Measurements from ENCODE around the gene NDFIP2. TPM values are rescaled to one million over a fixed set of nuclear protein-coding genes. Genes with fewer than 3 reads are reported as not detected.

Gene NDFIP2
- total and polyA plus RNA-seq, 10 donors = 2.1 to 27.3 (median 14.0) TPM

- Histone ChIP-seq H3K4me3 (no peak overlapping the region), H3K4me1 (peaks cover 3 to 41% (median 15%) of the 10 kb centered on the region in 6 donors), H3K27me3 (replicated peaks in 1 of 7) (peaks cover 0 to 41% (median 0%) of the 10 kb centered on the region in 7 donors), H3K9me3 (no peaks in the 10 kb centered on the region), H3K27ac (no peak overlapping the region), H3K36me3 (no peaks in the 10 kb centered on the region)
- intact Hi-C loops (cut with DNase I; ENCODE audit: low total_unique reads) = no loop called here
- no peak for DNase-seq
- TF ChIP-seq CTCF (IDR thresholded peaks at IDR 0.05 in 8 of 11, conservative IDR thresholded peaks at IDR 0.05 in 3 of 11) = no peak
- TF ChIP-seq POLR2AphosphoS5 (IDR thresholded peaks at IDR 0.05) = no peak
- TF ChIP-seq POLR2A (IDR thresholded peaks at IDR 0.05) = no peak
- 67 to 87% (median 79%) methylated on average over 4 of the region's 4 CpGs for WGBS, 5 donors
Measured at GRCh38 chr13:79485014-79485811, 4.3 kb downstream of the NDFIP2 start.

- no peak for DNase-seq
- Histone ChIP-seq H3K27me3 (replicated peaks in 1 of 7) (peaks cover 0 to 27% (median 0%) of the 10 kb centered on the region in 7 donors), H3K27ac (no peak overlapping the region), H3K4me3 (no peak overlapping the region), H3K36me3 (no peaks in the 10 kb centered on the region), H3K9me3 (no peaks in the 10 kb centered on the region), H3K4me1 (peaks cover 3 to 33% (median 11%) of the 10 kb centered on the region in 6 donors)
- TF ChIP-seq POLR2AphosphoS5 (IDR thresholded peaks at IDR 0.05) = no peak
- TF ChIP-seq POLR2A (IDR thresholded peaks at IDR 0.05) = no peak
- no peak for TF ChIP-seq CTCF (IDR thresholded peaks at IDR 0.05 in 8 of 11, conservative IDR thresholded peaks at IDR 0.05 in 3 of 11)
- intact Hi-C loops (cut with DNase I; ENCODE audit: low total_unique reads) = no loop called here
- WGBS, 5 donors = 89 to 94% (median 91%) methylated on average over 6 of the region's 6 CpGs
Measured at GRCh38 chr13:79486433-79487188, 5.7 kb downstream of the NDFIP2 start.

GRCh38 chr13:79490326-79490725 lies 9.4 kb downstream of the NDFIP2 start:
- Histone ChIP-seq H3K27me3 (replicated peaks in 1 of 7) (no peaks in the 10 kb centered on the region), H3K9me3 (no peaks in the 10 kb centered on the region), H3K36me3 (no peaks in the 10 kb centered on the region), H3K27ac (no peak overlapping the region), H3K4me3 (no peak overlapping the region), H3K4me1 (peaks cover 0 to 26% (median 2%) of the 10 kb centered on the region in 6 donors)
- TF ChIP-seq CTCF (IDR thresholded peaks at IDR 0.05 in 8 of 11, conservative IDR thresholded peaks at IDR 0.05 in 3 of 11) (no peak), POLR2AphosphoS5 (IDR thresholded peaks at IDR 0.05) (no peak), POLR2A (IDR thresholded peaks at IDR 0.05) (no peak)
- 80 to 96% (median 92%) methylated on average over 1 of the region's 1 CpG for WGBS, 5 donors
- no peak for DNase-seq
- intact Hi-C loops (cut with DNase I; ENCODE audit: low total_unique reads) = no loop called here

- no peaks in the 10 kb centered on the region for H3K36me3 ChIP-seq
- no peak for DNase-seq
- H3K4me1 ChIP-seq = peaks cover 0 to 26% (median 2%) of the 10 kb centered on the region in 6 donors
- H3K27me3 ChIP-seq (replicated peaks in 1 of 7) = no peaks in the 10 kb centered on the region
- TF ChIP-seq POLR2A (IDR thresholded peaks at IDR 0.05) (no peak), POLR2AphosphoS5 (IDR thresholded peaks at IDR 0.05) (no peak), CTCF (IDR thresholded peaks at IDR 0.05 in 8 of 11, conservative IDR thresholded peaks at IDR 0.05 in 3 of 11) (no peak)
- WGBS, 5 donors = 85 to 100% (median 89%) methylated on average over 1 of the region's 1 CpG
- H3K27ac ChIP-seq = no peak overlapping the region
- H3K4me3 ChIP-seq = no peak overlapping the region
- H3K9me3 ChIP-seq = no peaks in the 10 kb centered on the region
- intact Hi-C loops (cut with DNase I; ENCODE audit: low total_unique reads) = no loop called here
Measured at GRCh38 chr13:79490824-79491223, 9.9 kb downstream of the NDFIP2 start.

Measured in spleen (tissue), 11 donors.